Esophagus squamous epithelium (tissue), 4 donors: Measurements from ENCODE around the gene MRC2.

ENCODE experiments used
- CTCF ChIP-seq, 6 experiments: fragments of 450-650 bp in 4 of 6; fragments of 200-600 bp in 2 of 6; sonication (generic) in 2 of 6; IDR thresholded peaks; one replicate each; pipeline ENCODE4 v1.5.1; 2016 to 2019; ENCODE audit warnings: antibody characterized with exemption in 6 of 6, mild to moderate bottlenecking in 4 of 6, moderate library complexity in 4 of 6
- POLR2A ChIP-seq, 4 donors: fragments of 450-650 bp; IDR thresholded peaks; one replicate each; pipeline ENCODE4 v1.6.1; 2017; ENCODE audit warnings: antibody characterized with exemption in 4 of 4, mild to moderate bottlenecking in 4 of 4, moderate library complexity in 3 of 4

GRCh38 chr17:62725791-62726249 is 98.3 kb downstream of the MRC2 start:
- TF ChIP-seq CTCF (IDR thresholded peaks at IDR 0.05), result no peak
- no peak for TF ChIP-seq POLR2A (IDR thresholded peaks at IDR 0.05)
